ENCODE results near the gene C1QTNF6.

- no peak for TF ChIP-seq CTCF (conservative IDR thresholded peaks at IDR 0.05; ENCODE audit: low read length)
- TF ChIP-seq EZH2phosphoT487 (IDR thresholded peaks at IDR 0.05; ENCODE audit: borderline replicate concordance, low read depth, low read length) = no peak
Measured at GRCh38 chr22:37204045-37204655, 16.1 kb upstream of the C1QTNF6 start.
